Choroid plexus epithelial cell (primary cell): Measurements from ENCODE around the gene TPO.

Experiments
- DNase-seq: peaks from one replicate; pipeline ENCODE4 v3.0.0-alpha.2; 2010; ENCODE audit warnings: low read depth
- H3K4me3 ChIP-seq: 2 replicates; pipeline ENCODE4 v1.5.1; 2011; ENCODE audit warnings: low read depth, mild to moderate bottlenecking, control low read depth, low read length, moderate library complexity
- CTCF ChIP-seq: conservative IDR thresholded peaks from 2 replicates; pipeline ENCODE4 v1.5.1; 2011; ENCODE audit warnings: low read depth, mild to moderate bottlenecking, control low read depth, inconsistent platforms, low read length, moderate library complexity

Gene TPO

GRCh38 chr2:1394709-1395408, 18.4 kb upstream of the TPO start:
- TF ChIP-seq CTCF = no peak
- DNase-seq = no peak
- no peak overlapping the region for H3K4me3 ChIP-seq

- no peak for DNase-seq
- H3K4me3 ChIP-seq = no peak overlapping the region
- no peak for TF ChIP-seq CTCF
Observed at GRCh38 chr2:1397350-1397749, 15.9 kb upstream of the TPO start.

- DNase-seq = no peak
- no peak overlapping the region for H3K4me3 ChIP-seq
- TF ChIP-seq CTCF = no peak
Observed at GRCh38 chr2:1398191-1398590, 15.1 kb upstream of the TPO start.

- no peak overlapping the region for H3K4me3 ChIP-seq
- TF ChIP-seq CTCF = no peak
- DNase-seq = no peak
Observed at GRCh38 chr2:1400943-1401735, 12.1 kb upstream of the TPO start.

GRCh38 chr2:1402064-1402463, 11.2 kb upstream of the TPO start:
- H3K4me3 ChIP-seq = no peak overlapping the region
- no peak for DNase-seq
- TF ChIP-seq CTCF = no peak

- H3K4me3 ChIP-seq = no peak overlapping the region
- no peak for TF ChIP-seq CTCF
- DNase-seq = no peak
Observed at GRCh38 chr2:1403565-1403964, 9.7 kb upstream of the TPO start.
